ENCODE measurements around the gene FRAS1.

- TF ChIP-seq CTCF (conservative IDR thresholded peaks at IDR 0.05 in 1 of 2, IDR thresholded peaks at IDR 0.05 in 1 of 2; ENCODE audit: low read depth in 1 of 2, low read length in 2 of 2) (no peak), EZH2 (IDR thresholded peaks at IDR 0.05; ENCODE audit: low read length, missing control alignments) (no peak)
Observed at GRCh38 chr4:78544678-78545077, 487.6 kb downstream of the FRAS1 start.

All from fibroblast of lung (primary cell).